Measurements from ENCODE around the gene PTPN20. TPM values are rescaled to one million over a fixed set of nuclear protein-coding genes. Genes with fewer than 3 reads are reported as not detected.
"Not testable (repeated sequence)": the region's sequence is repeated elsewhere in the genome, so short reads cannot be mapped to it uniquely, and the experiment has no call there.

Gene PTPN20
- polyA plus RNA-seq, 3 donors from 2014 or later, result 0.71 to 1.5 TPM; not detected in 1

- H3K4me1 Mint-ChIP-seq; DNase-seq; H3K36me3 Mint-ChIP-seq; H3K4me3 Mint-ChIP-seq; H3K27me3 Mint-ChIP-seq (ENCODE audit: low read depth in 3 of 3); H3K9me3 Mint-ChIP-seq; H3K27ac Mint-ChIP-seq: not testable (repeated sequence)
These were observed 13.9 kb downstream of the PTPN20 start for GRCh38 chr10:46925156-46925555.

GRCh38 chr10:46925853-46926252 lies 14.6 kb downstream of the PTPN20 start:
- not testable (repeated sequence) for H3K27ac Mint-ChIP-seq; H3K27me3 Mint-ChIP-seq (ENCODE audit: low read depth in 3 of 3); H3K4me3 Mint-ChIP-seq; H3K9me3 Mint-ChIP-seq; DNase-seq; H3K36me3 Mint-ChIP-seq; H3K4me1 Mint-ChIP-seq

- H3K27ac Mint-ChIP-seq; H3K9me3 Mint-ChIP-seq; H3K27me3 Mint-ChIP-seq (ENCODE audit: low read depth in 3 of 3); H3K4me3 Mint-ChIP-seq; H3K36me3 Mint-ChIP-seq; DNase-seq; H3K4me1 Mint-ChIP-seq: not testable (repeated sequence)
These were observed 17.6 kb downstream of the PTPN20 start for GRCh38 chr10:46928810-46929209.

DNA sequence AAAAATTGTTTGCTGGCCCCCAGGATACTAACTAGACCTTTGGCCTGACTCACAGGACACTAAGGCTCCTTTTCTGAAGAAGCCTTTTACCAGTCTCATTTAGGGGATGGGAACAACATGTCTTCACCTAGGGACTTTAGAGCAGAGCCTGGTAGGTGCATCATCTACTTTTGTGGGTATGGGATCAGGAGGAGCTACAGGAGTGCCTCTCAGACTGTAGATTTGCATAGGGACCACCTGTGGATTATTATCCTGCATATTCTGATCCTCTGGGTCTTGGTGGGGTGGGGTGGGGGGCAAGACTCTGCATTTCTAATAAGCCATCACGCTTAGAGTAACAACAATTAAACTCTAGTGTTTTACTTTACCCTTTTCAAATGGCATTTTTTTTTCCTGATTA lies 21.2 kb downstream of the PTPN20 start:
- not testable (repeated sequence) for H3K4me3 Mint-ChIP-seq; DNase-seq; H3K9me3 Mint-ChIP-seq; H3K36me3 Mint-ChIP-seq; H3K4me1 Mint-ChIP-seq; H3K27me3 Mint-ChIP-seq (ENCODE audit: low read depth in 3 of 3); H3K27ac Mint-ChIP-seq

DNA sequence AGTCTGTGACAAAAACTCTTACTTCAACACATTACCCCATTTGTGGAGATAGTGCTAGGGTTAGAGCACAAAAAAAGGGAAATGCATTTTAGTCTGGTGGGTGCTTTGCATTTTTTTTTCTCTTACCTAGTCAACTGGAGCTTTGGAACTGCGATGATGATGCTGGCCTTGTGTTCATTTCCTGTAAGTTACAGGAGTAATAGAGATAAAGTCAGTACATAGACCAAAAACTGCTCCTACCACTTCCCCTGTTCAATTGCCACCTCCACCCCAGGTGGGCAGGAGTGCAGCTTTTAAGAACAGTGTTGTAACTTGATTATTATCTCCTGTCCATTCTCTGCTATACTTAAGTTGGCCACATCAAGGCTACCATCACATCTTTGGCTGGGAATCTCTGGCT lies 29.9 kb downstream of the PTPN20 start:
- not testable (repeated sequence) for H3K9me3 Mint-ChIP-seq; DNase-seq; H3K4me1 Mint-ChIP-seq; H3K27ac Mint-ChIP-seq; H3K4me3 Mint-ChIP-seq; H3K27me3 Mint-ChIP-seq (ENCODE audit: low read depth in 3 of 3); H3K36me3 Mint-ChIP-seq

- H3K4me3 Mint-ChIP-seq; DNase-seq; H3K4me1 Mint-ChIP-seq; H3K9me3 Mint-ChIP-seq; H3K27ac Mint-ChIP-seq; H3K27me3 Mint-ChIP-seq (ENCODE audit: low read depth in 3 of 3); H3K36me3 Mint-ChIP-seq: not testable (repeated sequence)
These were observed 37.7 kb downstream of the PTPN20 start for GRCh38 chr10:46948687-46949518.

DNA sequence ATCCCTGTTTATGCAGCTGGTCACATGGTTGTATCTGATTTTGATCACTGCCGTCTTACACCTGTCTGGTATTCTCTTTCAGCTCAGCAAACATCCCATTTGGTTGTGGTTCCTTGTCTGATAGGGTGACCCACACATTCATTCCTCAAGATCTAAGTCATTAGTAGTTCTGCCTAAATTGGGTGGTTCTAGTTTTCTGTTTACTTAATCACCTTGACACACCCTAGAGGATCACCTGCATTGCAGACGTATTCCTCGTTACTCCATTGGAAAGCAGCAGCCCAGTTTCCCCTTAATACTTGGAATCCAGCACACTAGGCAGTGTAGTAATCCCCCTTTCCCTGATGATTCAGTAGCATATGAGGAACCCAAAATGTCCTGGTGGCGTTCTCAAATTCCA lies 41.3 kb downstream of the PTPN20 start:
- H3K36me3 Mint-ChIP-seq; H3K27me3 Mint-ChIP-seq (ENCODE audit: low read depth in 3 of 3); DNase-seq; H3K4me3 Mint-ChIP-seq; H3K27ac Mint-ChIP-seq; H3K4me1 Mint-ChIP-seq; H3K9me3 Mint-ChIP-seq: not testable (repeated sequence)

DNA sequence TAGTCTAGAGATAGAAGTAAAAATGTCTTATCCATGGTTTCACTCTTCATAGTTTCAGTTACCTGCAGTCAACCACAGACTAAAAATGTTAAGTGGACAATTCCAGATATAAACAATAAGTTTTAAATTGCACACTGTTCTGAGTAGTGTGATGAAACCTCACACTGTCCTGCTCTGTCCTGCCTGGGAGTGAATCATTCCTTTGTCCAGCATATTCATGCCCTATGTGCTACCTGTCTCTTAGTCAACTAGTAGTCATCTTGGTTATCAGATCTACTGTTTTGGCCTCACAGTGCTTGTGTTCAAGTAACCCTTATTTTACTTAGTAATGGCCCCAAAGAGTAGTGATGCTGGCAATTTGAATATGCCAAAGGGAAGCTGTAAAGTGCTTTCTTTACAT lies 49.5 kb downstream of the PTPN20 start:
- H3K4me1 Mint-ChIP-seq; H3K9me3 Mint-ChIP-seq; H3K27ac Mint-ChIP-seq; H3K36me3 Mint-ChIP-seq; DNase-seq; H3K4me3 Mint-ChIP-seq; H3K27me3 Mint-ChIP-seq (ENCODE audit: low read depth in 3 of 3): not testable (repeated sequence)

GRCh38 chr10:46963356-46963755 lies 52.1 kb downstream of the PTPN20 start:
- not testable (repeated sequence) for H3K9me3 Mint-ChIP-seq; H3K36me3 Mint-ChIP-seq; H3K4me1 Mint-ChIP-seq; H3K27me3 Mint-ChIP-seq (ENCODE audit: low read depth in 3 of 3); H3K4me3 Mint-ChIP-seq; DNase-seq; H3K27ac Mint-ChIP-seq

GRCh38 chr10:46967013-46967412 lies 55.8 kb downstream of the PTPN20 start:
- not testable (repeated sequence) for H3K4me3 Mint-ChIP-seq; DNase-seq; H3K9me3 Mint-ChIP-seq; H3K27me3 Mint-ChIP-seq (ENCODE audit: low read depth in 3 of 3); H3K4me1 Mint-ChIP-seq; H3K36me3 Mint-ChIP-seq; H3K27ac Mint-ChIP-seq

DNA sequence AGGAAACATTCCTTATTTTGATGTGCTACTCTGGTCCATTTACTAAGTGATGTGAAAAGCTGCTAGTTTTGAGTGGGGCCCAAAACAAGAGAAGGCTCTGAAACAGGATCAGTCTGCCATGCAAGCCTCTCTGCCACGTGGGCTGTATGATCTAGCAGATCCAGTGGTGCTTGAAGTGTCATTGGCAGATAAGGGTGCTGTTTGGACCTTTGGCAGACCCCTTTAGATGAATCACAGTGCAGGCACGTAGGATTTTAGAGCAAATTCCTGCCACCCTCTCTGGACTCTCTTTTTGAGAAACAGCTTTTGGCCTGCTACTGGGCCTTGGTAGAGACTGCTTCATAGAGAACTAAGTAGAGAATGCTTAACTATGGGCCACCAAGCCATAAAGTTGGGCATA lies 69.0 kb downstream of the PTPN20 start:
- not testable (repeated sequence) for H3K9me3 Mint-ChIP-seq; H3K4me1 Mint-ChIP-seq; H3K4me3 Mint-ChIP-seq; DNase-seq; H3K36me3 Mint-ChIP-seq; H3K27me3 Mint-ChIP-seq (ENCODE audit: low read depth in 3 of 3); H3K27ac Mint-ChIP-seq

DNA sequence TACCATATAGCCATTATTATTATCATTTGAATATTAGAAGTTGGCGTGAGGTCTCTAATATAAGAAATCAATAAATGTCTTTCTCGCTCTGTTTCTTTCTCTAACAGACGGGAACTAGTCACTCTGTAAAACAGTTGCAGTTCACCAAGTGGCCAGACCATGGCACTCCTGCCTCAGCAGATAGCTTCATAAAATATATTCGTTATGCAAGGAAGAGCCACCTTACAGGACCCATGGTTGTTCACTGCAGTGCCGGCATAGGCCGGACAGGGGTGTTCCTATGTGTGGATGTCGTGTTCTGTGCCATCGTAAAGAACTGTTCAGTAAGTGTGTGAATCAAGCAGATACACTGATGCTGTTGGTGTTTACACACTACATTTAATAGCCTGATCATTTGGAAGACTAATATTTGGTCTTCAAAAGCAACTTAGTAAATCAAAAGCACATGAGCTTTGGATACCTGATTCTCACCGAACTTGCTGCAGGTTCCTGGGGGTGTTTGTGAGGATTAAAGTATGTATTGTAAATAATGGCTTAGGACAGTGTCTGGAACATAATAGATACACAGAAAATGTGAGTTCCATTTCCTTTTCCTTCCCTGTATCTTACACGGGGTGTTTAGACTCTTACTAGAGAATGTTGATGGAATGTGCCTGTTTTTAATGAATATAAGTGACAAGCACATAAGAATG lies 76.2 kb downstream of the PTPN20 start:
- not testable (repeated sequence) for DNase-seq; H3K27me3 Mint-ChIP-seq (ENCODE audit: low read depth in 3 of 3); H3K27ac Mint-ChIP-seq; H3K36me3 Mint-ChIP-seq; H3K4me1 Mint-ChIP-seq; H3K9me3 Mint-ChIP-seq; H3K4me3 Mint-ChIP-seq

GRCh38 chr10:46992803-46993561 lies 81.8 kb downstream of the PTPN20 start:
- Mint-ChIP-seq H3K4me1 (no peaks in the 10 kb centered on the region), H3K27ac (no peak overlapping the region), H3K36me3 (no peaks in the 10 kb centered on the region), H3K4me3 (no peak overlapping the region), H3K9me3 (peaks cover 0 to 7% (median 0%) of the 10 kb centered on the region in 6 donors), H3K27me3 (ENCODE audit: low read depth in 3 of 3) (peaks cover 0 to 8% (median 2%) of the 10 kb centered on the region in 3 donors)
- DNase-seq, result no peak

DNA sequence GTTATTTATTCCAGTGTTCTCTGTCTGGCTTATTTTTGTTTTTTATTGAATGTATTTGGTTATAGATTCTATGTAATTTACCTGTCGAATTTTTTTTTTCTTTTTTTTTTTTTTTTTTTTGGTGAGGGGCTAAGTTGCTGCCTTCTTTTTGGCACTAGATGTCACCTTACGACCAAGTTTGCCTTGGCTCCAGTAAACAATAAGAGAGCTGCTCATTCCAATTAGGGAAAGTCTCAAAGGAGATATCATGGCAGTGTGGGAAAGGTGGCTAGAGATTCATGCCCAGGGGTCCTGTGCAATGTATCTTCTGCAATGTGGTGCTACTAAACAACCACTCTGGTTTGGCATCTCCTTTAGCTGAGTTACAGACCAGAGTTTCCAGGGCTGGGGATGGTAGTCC lies 84.0 kb downstream of the PTPN20 start:
- Mint-ChIP-seq H3K9me3 (peaks cover 0 to 7% (median 0%) of the 10 kb centered on the region in 6 donors), H3K27me3 (ENCODE audit: low read depth in 3 of 3) (peaks cover 0 to 11% (median 2%) of the 10 kb centered on the region in 3 donors), H3K36me3 (no peaks in the 10 kb centered on the region), H3K27ac (no peak overlapping the region), H3K4me1 (no peaks in the 10 kb centered on the region), H3K4me3 (no peak overlapping the region)
- no peak for DNase-seq
